ENCODE results near the gene IL18BP.

- TF ChIP-seq, protein P1, sequence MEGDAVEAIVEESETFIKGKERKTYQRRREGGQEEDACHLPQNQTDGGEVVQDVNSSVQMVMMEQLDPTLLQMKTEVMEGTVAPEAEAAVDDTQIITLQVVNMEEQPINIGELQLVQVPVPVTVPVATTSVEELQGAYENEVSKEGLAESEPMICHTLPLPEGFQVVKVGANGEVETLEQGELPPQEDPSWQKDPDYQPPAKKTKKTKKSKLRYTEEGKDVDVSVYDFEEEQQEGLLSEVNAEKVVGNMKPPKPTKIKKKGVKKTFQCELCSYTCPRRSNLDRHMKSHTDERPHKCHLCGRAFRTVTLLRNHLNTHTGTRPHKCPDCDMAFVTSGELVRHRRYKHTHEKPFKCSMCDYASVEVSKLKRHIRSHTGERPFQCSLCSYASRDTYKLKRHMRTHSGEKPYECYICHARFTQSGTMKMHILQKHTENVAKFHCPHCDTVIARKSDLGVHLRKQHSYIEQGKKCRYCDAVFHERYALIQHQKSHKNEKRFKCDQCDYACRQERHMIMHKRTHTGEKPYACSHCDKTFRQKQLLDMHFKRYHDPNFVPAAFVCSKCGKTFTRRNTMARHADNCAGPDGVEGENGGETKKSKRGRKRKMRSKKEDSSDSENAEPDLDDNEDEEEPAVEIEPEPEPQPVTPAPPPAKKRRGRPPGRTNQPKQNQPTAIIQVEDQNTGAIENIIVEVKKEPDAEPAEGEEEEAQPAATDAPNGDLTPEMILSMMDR (conservative IDR thresholded peaks at IDR 0.05; ENCODE audit: low read length), result no peak
- TF ChIP-seq EZH2phosphoT487 (IDR thresholded peaks at IDR 0.05; ENCODE audit: borderline replicate concordance, low read depth, low read length), result no peak
Measured at GRCh38 chr11:72038491-72038890, 39.8 kb downstream of the IL18BP start.

All from OCI-LY7 (cell line).